Erythroblast (primary cell): ENCODE results near the gene PHKA2.

Experiments used
- GATA1 ChIP-seq: IDR thresholded peaks from 2 replicates; pipeline ENCODE4 v1.6.1; 2011; ENCODE audit warnings: low read depth, mild to moderate bottlenecking, control low read depth, low read length, moderate library complexity
- POLR2A ChIP-seq: IDR thresholded peaks from 2 replicates; pipeline ENCODE4 v1.6.1; 2011; ENCODE audit warnings: mild to moderate bottlenecking, low read length

DNA sequence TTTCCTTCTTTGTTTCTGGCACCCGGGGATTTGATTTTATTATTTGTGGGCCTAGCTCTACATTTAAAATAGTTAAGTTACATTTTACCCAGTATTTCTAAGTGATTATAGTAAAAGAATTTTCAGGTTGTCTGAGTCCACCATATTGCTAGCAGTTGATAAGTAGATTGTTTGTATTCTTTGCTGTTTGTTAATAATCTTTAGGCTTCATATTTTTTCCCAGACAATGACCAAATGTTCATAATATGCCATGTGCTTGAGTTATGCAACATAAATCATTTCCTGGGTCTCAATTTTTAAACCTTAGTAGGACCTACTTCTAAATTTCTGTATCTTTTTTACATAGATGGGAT is 127.3 kb downstream of the PHKA2 start:
- TF ChIP-seq POLR2A (no peak), GATA1 (no peak)
